ENCODE results near the gene IL3RA. TPM values are rescaled to one million over a fixed set of nuclear protein-coding genes. Genes with fewer than 3 reads are reported as not detected.

IL3RA gene
- total and polyA plus RNA-seq, 2 of the 8 experiments (the other 6 are each of a cell fraction or from before 2014, with no cell fraction given) = 0.11 TPM; not detected in 1

- TF ChIP-seq PHF8 (conservative IDR thresholded peaks at IDR 0.05; ENCODE audit: low read depth, low read length) = no peak
- TF ChIP-seq RNF2 (IDR thresholded peaks at IDR 0.05; ENCODE audit: borderline replicate concordance, low read depth, low read length, missing control alignments, poor library complexity, severe bottlenecking) = no peak
These were observed 43.9 kb upstream of the IL3RA start (continued) for GRCh38 chrX:1292575-1293290.

Measured in H1 (cell line).